Astrocyte of the cerebellum (primary cell): ENCODE results near the gene ISCA2.
A peak's percentile ranks its signal among the peaks of the same experiment; 100 is the strongest.

Source experiments
- DNase-seq: peaks from one replicate; pipeline ENCODE4 v3.0.0-alpha.2; 2011; ENCODE audit warnings: low read depth
- H3K4me3 ChIP-seq: 2 replicates; pipeline ENCODE4 v1.5.1; 2011; ENCODE audit warnings: mild to moderate bottlenecking, low read depth, low read length, moderate library complexity
- CTCF ChIP-seq: IDR thresholded peaks from 2 replicates; pipeline ENCODE4 v1.5.1; 2012; ENCODE audit warnings: low read length, low read depth, moderate library complexity, mild to moderate bottlenecking; ENCODE audit errors: missing control alignments
- in situ Hi-C: cut with HindIII; loops from 2 replicates; pipeline ENCODE4 v1.10.0; 2017; ENCODE audit warnings: low sequenced_read_pairs

ISCA2 gene

GRCh38 chr14:74505831-74506230, 12.3 kb downstream of the ISCA2 start:
- no peak for TF ChIP-seq CTCF
- no peak for DNase-seq
- in situ Hi-C loops: no loop called here
- H3K4me3 ChIP-seq: no peak overlapping the region

GRCh38 chr14:74506411-74506851, 12.9 kb downstream of the ISCA2 start:
- TF ChIP-seq CTCF: no peak
- no peak for DNase-seq
- no peak overlapping the region for H3K4me3 ChIP-seq
- in situ Hi-C loops: no loop called here

- TF ChIP-seq CTCF: no peak
- in situ Hi-C loops: no loop called here
- no peak for DNase-seq
- no peak overlapping the region for H3K4me3 ChIP-seq
Observed at GRCh38 chr14:74507085-74507484, 13.5 kb downstream of the ISCA2 start.

GRCh38 chr14:74507840-74508239, 14.3 kb downstream of the ISCA2 start:
- in situ Hi-C loops: no loop called here
- no peak overlapping the region for H3K4me3 ChIP-seq
- DNase-seq: no peak
- no peak for TF ChIP-seq CTCF

- peak; percentile 80 for TF ChIP-seq CTCF
- no peak for DNase-seq
- H3K4me3 ChIP-seq: no peak overlapping the region
- in situ Hi-C loops: no loop called here
Observed at GRCh38 chr14:74508292-74508731, 14.7 kb downstream of the ISCA2 start.

GRCh38 chr14:74508844-74509428, 15.4 kb downstream of the ISCA2 start:
- in situ Hi-C loops: no loop called here
- TF ChIP-seq CTCF: no peak
- no peak for DNase-seq
- H3K4me3 ChIP-seq: no peak overlapping the region

GRCh38 chr14:74509587-74510222, 16.1 kb downstream of the ISCA2 start:
- no peak for TF ChIP-seq CTCF
- in situ Hi-C loops: no loop called here
- DNase-seq: no peak
- H3K4me3 ChIP-seq: no peak overlapping the region
